SH-SY5Y (cell line): Measurements from ENCODE around the gene LINC01488.

Source experiments
- GATA2 ChIP-seq: IDR thresholded peaks from 2 replicates; pipeline ENCODE4 v1.6.1; 2011; ENCODE audit warnings: mild to moderate bottlenecking, low read depth, low read length
- GATA3 ChIP-seq: IDR thresholded peaks from 2 replicates; pipeline ENCODE4 v1.6.1; 2011; ENCODE audit warnings: low read depth, mild to moderate bottlenecking, low read length, moderate library complexity

DNA sequence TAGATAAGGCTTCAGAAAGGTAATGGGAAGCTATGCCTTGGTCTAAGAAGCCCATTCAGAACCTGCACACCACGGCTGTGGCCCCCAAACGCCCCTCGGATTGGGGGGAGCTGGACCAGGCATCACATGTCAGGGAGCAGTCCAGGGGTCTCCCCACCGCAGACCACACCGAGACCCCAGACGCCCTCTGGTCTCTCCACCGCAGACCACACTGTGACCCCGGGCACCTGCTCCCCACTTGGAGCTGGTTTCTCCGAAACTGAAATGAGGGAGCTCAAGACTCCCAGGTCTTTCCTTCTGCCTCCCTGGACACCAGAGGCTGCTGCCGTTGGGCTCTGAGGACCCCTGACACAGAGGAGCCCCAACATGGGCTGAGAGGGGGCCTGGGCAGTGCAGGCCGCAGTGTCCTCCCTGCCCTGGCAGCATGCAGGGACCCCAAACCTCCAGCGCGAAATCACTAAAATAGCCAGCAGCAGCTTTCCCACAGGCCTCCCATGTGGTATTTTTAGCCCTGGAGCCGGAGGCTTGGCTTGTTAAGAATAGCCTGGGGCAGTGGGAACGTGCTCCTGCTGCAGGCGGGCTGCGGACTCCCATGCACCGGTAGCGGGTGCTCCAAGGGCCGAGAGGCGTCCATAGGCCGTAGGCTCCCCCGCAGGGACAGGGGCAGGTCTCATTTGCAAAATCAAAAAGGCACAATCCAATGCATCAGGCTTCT, 7.7 kb downstream of the LINC01488 start:
- TF ChIP-seq GATA3 (no peak), GATA2 (no peak)
